ENCODE measurements around the gene SFTPA1. TPM values are rescaled to one million over a fixed set of nuclear protein-coding genes. Genes with fewer than 3 reads are reported as not detected.

Gene SFTPA1
- total and polyA plus RNA-seq, 2 experiments from 2014 or later = not detected

GRCh38 chr10:79629955-79630327 is 19.2 kb downstream of the SFTPA1 start:
- H3K9me3 Mint-ChIP-seq = no peaks in the 10 kb centered on the region
- TF ChIP-seq NANOG (IDR thresholded peaks at IDR 0.05; ENCODE audit: borderline replicate concordance) = no peak
- no peak for TF ChIP-seq ZNF114 (CRISPR knock-in tag; IDR thresholded peaks at IDR 0.05)
- no peak for TF ChIP-seq ZNF331 (CRISPR knock-in tag; IDR thresholded peaks at IDR 0.05; ENCODE audit: low read depth)
- no peak for TF ChIP-seq EZH2phosphoT487 (IDR thresholded peaks at IDR 0.05; ENCODE audit: unreplicated experiment)
- TF ChIP-seq, protein P1, sequence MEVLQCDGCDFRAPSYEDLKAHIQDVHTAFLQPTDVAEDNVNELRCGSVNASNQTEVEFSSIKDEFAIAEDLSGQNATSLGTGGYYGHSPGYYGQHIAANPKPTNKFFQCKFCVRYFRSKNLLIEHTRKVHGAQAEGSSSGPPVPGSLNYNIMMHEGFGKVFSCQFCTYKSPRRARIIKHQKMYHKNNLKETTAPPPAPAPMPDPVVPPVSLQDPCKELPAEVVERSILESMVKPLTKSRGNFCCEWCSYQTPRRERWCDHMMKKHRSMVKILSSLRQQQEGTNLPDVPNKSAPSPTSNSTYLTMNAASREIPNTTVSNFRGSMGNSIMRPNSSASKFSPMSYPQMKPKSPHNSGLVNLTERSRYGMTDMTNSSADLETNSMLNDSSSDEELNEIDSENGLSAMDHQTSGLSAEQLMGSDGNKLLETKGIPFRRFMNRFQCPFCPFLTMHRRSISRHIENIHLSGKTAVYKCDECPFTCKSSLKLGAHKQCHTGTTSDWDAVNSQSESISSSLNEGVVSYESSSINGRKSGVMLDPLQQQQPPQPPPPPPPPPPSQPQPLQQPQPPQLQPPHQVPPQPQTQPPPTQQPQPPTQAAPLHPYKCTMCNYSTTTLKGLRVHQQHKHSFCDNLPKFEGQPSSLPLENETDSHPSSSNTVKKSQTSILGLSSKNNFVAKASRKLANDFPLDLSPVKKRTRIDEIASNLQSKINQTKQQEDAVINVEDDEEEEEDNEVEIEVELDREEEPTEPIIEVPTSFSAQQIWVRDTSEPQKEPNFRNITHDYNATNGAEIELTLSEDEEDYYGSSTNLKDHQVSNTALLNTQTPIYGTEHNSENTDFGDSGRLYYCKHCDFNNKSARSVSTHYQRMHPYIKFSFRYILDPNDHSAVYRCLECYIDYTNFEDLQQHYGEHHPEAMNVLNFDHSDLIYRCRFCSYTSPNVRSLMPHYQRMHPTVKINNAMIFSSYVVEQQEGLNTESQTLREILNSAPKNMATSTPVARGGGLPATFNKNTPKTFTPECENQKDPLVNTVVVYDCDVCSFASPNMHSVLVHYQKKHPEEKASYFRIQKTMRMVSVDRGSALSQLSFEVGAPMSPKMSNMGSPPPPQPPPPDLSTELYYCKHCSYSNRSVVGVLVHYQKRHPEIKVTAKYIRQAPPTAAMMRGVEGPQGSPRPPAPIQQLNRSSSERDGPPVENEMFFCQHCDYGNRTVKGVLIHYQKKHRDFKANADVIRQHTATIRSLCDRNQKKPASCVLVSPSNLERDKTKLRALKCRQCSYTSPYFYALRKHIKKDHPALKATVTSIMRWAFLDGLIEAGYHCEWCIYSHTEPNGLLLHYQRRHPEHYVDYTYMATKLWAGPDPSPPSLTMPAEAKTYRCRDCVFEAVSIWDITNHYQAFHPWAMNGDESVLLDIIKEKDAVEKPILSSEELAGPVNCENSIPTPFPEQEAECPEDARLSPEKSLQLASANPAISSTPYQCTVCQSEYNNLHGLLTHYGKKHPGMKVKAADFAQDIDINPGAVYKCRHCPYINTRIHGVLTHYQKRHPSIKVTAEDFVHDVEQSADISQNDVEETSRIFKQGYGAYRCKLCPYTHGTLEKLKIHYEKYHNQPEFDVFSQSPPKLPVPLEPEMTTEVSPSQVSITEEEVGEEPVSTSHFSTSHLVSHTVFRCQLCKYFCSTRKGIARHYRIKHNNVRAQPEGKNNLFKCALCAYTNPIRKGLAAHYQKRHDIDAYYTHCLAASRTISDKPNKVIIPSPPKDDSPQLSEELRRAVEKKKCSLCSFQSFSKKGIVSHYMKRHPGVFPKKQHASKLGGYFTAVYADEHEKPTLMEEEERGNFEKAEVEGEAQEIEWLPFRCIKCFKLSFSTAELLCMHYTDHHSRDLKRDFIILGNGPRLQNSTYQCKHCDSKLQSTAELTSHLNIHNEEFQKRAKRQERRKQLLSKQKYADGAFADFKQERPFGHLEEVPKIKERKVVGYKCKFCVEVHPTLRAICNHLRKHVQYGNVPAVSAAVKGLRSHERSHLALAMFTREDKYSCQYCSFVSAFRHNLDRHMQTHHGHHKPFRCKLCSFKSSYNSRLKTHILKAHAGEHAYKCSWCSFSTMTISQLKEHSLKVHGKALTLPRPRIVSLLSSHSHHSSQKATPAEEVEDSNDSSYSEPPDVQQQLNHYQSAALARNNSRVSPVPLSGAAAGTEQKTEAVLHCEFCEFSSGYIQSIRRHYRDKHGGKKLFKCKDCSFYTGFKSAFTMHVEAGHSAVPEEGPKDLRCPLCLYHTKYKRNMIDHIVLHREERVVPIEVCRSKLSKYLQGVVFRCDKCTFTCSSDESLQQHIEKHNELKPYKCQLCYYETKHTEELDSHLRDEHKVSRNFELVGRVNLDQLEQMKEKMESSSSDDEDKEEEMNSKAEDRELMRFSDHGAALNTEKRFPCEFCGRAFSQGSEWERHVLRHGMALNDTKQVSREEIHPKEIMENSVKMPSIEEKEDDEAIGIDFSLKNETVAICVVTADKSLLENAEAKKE (CRISPR knock-in tag; IDR thresholded peaks at IDR 0.05) = no peak
- no peak for TF ChIP-seq EZH2 (IDR thresholded peaks at IDR 0.05; ENCODE audit: low read depth, unreplicated experiment)
- TF ChIP-seq CREB1 (CRISPR knock-in tag; IDR thresholded peaks at IDR 0.05; ENCODE audit: low read depth) = no peak
- no peak for TF ChIP-seq JUNB (IDR thresholded peaks at IDR 0.05; ENCODE audit: unreplicated experiment)
- TF ChIP-seq, protein P2, sequence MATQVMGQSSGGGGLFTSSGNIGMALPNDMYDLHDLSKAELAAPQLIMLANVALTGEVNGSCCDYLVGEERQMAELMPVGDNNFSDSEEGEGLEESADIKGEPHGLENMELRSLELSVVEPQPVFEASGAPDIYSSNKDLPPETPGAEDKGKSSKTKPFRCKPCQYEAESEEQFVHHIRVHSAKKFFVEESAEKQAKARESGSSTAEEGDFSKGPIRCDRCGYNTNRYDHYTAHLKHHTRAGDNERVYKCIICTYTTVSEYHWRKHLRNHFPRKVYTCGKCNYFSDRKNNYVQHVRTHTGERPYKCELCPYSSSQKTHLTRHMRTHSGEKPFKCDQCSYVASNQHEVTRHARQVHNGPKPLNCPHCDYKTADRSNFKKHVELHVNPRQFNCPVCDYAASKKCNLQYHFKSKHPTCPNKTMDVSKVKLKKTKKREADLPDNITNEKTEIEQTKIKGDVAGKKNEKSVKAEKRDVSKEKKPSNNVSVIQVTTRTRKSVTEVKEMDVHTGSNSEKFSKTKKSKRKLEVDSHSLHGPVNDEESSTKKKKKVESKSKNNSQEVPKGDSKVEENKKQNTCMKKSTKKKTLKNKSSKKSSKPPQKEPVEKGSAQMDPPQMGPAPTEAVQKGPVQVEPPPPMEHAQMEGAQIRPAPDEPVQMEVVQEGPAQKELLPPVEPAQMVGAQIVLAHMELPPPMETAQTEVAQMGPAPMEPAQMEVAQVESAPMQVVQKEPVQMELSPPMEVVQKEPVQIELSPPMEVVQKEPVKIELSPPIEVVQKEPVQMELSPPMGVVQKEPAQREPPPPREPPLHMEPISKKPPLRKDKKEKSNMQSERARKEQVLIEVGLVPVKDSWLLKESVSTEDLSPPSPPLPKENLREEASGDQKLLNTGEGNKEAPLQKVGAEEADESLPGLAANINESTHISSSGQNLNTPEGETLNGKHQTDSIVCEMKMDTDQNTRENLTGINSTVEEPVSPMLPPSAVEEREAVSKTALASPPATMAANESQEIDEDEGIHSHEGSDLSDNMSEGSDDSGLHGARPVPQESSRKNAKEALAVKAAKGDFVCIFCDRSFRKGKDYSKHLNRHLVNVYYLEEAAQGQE (IDR thresholded peaks at IDR 0.05; ENCODE audit: unreplicated experiment) = no peak
- TF ChIP-seq POLR2AphosphoS5 (IDR thresholded peaks at IDR 0.05; ENCODE audit: low read depth) = no peak
- TF ChIP-seq, protein P3, sequence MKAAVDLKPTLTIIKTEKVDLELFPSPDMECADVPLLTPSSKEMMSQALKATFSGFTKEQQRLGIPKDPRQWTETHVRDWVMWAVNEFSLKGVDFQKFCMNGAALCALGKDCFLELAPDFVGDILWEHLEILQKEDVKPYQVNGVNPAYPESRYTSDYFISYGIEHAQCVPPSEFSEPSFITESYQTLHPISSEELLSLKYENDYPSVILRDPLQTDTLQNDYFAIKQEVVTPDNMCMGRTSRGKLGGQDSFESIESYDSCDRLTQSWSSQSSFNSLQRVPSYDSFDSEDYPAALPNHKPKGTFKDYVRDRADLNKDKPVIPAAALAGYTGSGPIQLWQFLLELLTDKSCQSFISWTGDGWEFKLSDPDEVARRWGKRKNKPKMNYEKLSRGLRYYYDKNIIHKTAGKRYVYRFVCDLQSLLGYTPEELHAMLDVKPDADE (IDR thresholded peaks at IDR 0.05) = no peak
- TF ChIP-seq, protein P4, sequence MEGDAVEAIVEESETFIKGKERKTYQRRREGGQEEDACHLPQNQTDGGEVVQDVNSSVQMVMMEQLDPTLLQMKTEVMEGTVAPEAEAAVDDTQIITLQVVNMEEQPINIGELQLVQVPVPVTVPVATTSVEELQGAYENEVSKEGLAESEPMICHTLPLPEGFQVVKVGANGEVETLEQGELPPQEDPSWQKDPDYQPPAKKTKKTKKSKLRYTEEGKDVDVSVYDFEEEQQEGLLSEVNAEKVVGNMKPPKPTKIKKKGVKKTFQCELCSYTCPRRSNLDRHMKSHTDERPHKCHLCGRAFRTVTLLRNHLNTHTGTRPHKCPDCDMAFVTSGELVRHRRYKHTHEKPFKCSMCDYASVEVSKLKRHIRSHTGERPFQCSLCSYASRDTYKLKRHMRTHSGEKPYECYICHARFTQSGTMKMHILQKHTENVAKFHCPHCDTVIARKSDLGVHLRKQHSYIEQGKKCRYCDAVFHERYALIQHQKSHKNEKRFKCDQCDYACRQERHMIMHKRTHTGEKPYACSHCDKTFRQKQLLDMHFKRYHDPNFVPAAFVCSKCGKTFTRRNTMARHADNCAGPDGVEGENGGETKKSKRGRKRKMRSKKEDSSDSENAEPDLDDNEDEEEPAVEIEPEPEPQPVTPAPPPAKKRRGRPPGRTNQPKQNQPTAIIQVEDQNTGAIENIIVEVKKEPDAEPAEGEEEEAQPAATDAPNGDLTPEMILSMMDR (conservative IDR thresholded peaks at IDR 0.05; ENCODE audit: low read depth in 2 of 2) = no peak
- TF ChIP-seq STAT1 (IDR thresholded peaks at IDR 0.05; ENCODE audit: unreplicated experiment) = no peak
- Histone ChIP-seq H2AFZ (no peak overlapping the region), H3K27me3 (ENCODE audit: insufficient read depth) (no peaks in the 10 kb centered on the region), H3K9me2 (ENCODE audit: insufficient read depth) (peaks cover 3% of the 10 kb centered on the region; the same call in 1 of the 2 replicates), H3K4me3 (no peak overlapping the region), H4K20me1 (replicated peaks; ENCODE audit: insufficient read depth) (no peaks in the 10 kb centered on the region), H3K27ac (ENCODE audit: low read depth) (no peak overlapping the region), H3K36me3 (ENCODE audit: insufficient read depth) (no peaks in the 10 kb centered on the region), H3K4me2 (no peak overlapping the region), H3F3A (replicated peaks; ENCODE audit: low read depth) (no peaks in the 10 kb centered on the region), H3K79me2 (replicated peaks; ENCODE audit: insufficient read depth) (no peaks in the 10 kb centered on the region), H3K4me1 (ENCODE audit: insufficient read depth) (no peaks in the 10 kb centered on the region)
- H3K27ac Mint-ChIP-seq = no peak overlapping the region
- ATAC-seq = no peak
- H3K36me3 Mint-ChIP-seq (ENCODE audit: low read depth) = no peaks in the 10 kb centered on the region
- H3K4me1 Mint-ChIP-seq = no peaks in the 10 kb centered on the region
- DNase-seq (ENCODE audit: low spot score) = no peak
- no peak overlapping the region for H3K4me3 Mint-ChIP-seq
- H3K27me3 Mint-ChIP-seq (ENCODE audit: insufficient read depth, low read depth, poor library complexity) = peaks cover 2% of the 10 kb centered on the region

Data from GM23338 (cell line).